ENCODE data around the gene ZMIZ1.

Gene ZMIZ1

DNA sequence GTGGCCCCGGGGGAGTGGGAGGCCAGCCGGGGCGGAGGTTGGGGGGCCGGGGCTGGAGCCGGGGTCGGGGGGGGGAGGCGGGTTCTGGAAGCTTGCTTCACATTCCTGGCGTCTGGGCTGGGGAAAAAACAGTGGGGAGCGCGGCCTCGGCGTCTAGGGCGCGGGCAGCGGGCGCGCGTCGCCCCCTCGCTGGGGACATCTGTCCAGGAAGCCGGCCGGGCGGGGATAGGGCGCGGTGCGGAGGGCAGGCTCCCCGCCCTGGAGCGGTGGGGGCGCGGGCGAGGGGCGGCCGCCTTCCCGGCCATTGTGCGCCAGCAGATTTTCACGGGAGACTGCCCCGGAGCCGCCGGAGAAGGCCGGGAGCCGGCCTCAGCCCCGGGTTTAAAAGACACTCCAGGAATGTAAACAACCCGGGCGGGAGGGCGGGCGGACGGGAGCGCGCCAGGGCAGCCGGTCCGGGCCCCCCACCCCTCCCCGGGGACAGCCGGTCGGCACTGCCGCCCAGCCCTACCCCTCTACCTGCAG is 1.4 kb downstream of the ZMIZ1 start:
- no peaks in the 10 kb centered on the region for H3K36me3 ChIP-seq (ENCODE audit: control insufficient read depth in 2 of 2, insufficient read depth in 1 of 2, low read length in 2 of 2)
- ChIA-PET POLR2A (no interaction called here), CTCF (interaction anchor here (0.6 to 2.6 kb wide), 2 partner anchors 125 to 217 kb away, joined by 6 to 18 read pairs; no protein-coding TSS in a partner anchor)
- TF ChIP-seq ZNF214 (tag by site-specific recombination; IDR thresholded peaks at IDR 0.05; ENCODE audit: borderline replicate concordance) (no peak), KLF1 (tag by site-specific recombination; IDR thresholded peaks at IDR 0.05) (peak; percentile 59)
- peaks cover 12% of the 10 kb centered on the region for H3K4me1 ChIP-seq (ENCODE audit: control insufficient read depth, insufficient read depth, low read length)
- no peaks in the 10 kb centered on the region for H3K9me3 ChIP-seq (ENCODE audit: control insufficient read depth, insufficient read depth, low read depth, low read length)
- H3K4me3 ChIP-seq (ENCODE audit: low read depth, low read length): peak overlapping the region; percentile 60
- peak overlapping the region; percentile 53; the same call in 1 of the 2 replicates for H3K27ac ChIP-seq (ENCODE audit: extremely low read depth, low read depth, low read length)

DNA sequence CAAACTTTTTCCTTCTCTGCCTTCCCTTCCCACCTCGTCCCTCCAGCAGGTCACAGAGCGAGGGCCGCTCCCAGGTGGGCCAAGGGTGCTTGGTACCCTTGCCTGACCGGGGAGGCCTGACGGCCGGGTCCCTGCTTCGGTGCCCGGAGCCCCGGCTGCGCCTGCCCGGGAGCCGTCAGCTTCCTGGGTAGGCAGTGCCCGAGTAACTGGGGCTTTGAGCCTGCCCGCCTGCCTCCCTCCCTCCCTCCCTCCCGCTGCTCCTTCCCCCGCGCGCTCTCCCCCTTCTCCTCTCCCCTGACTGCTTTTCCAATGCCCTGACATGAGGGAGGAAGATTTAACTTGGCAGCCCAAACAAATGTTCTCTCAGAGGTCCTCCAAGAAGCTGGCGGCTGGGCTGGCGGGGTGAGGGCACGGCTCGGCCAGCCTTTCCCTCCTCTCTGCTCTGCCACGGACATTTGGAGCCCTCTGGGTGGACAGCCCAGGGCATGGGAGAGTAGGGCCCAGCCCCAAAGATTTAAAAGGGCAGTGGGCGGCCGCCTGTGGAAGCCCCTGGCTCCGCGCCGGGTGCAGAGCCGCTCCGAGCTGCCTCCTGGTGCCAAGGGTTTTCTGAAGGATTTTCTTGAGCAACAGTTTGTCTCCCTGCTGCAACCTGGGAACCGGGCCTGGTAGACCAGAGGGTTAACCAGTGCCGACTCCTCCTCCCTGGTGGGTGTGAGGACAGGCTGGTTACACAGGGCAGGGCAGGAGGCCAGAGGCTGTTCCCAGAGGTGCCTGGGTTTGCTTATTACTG is 2.0 kb downstream of the ZMIZ1 start:
- ChIA-PET POLR2A (interaction anchor here (1.3 kb wide), 1 partner anchor 27 kb away, joined by 4 read pairs; no protein-coding TSS in a partner anchor), CTCF (interaction anchor here (2.6 kb wide), 1 partner anchor 124 kb away, joined by 18 read pairs; no protein-coding TSS in a partner anchor)
- H3K27ac ChIP-seq (ENCODE audit: extremely low read depth, low read depth, low read length): peak overlapping the region; percentile 53; the same call in 1 of the 2 replicates
- no peaks in the 10 kb centered on the region for H3K36me3 ChIP-seq (ENCODE audit: control insufficient read depth in 2 of 2, insufficient read depth in 1 of 2, low read length in 2 of 2)
- H3K9me3 ChIP-seq (ENCODE audit: control insufficient read depth, insufficient read depth, low read depth, low read length): no peaks in the 10 kb centered on the region
- H3K4me1 ChIP-seq (ENCODE audit: control insufficient read depth, insufficient read depth, low read length): peaks cover 12% of the 10 kb centered on the region
- peak overlapping the region; percentile 60 for H3K4me3 ChIP-seq (ENCODE audit: low read depth, low read length)
- TF ChIP-seq ZBTB1 (tag by site-specific recombination; IDR thresholded peaks at IDR 0.05) (no peak), ZNF768 (tag by site-specific recombination; IDR thresholded peaks at IDR 0.05) (no peak), ZNF521 (tag by site-specific recombination; IDR thresholded peaks at IDR 0.05) (no peak), ZNF843 (tag by site-specific recombination; IDR thresholded peaks at IDR 0.05) (no peak), KLF16 (tag by site-specific recombination; IDR thresholded peaks at IDR 0.05) (no peak), ZFP41 (tag by site-specific recombination; IDR thresholded peaks at IDR 0.05; ENCODE audit: borderline replicate concordance) (no peak), ZNF423 (tag by site-specific recombination; IDR thresholded peaks at IDR 0.05) (peak; percentile 66; the same call in 1 of the 2 replicates), ZNF561 (tag by site-specific recombination; IDR thresholded peaks at IDR 0.05; ENCODE audit: borderline replicate concordance) (no peak), KLF8 (tag by site-specific recombination; IDR thresholded peaks at IDR 0.05) (no peak), ZNF138 (tag by site-specific recombination; IDR thresholded peaks at IDR 0.05; ENCODE audit: borderline replicate concordance) (no peak)
- TF ChIP-seq, protein P1, sequence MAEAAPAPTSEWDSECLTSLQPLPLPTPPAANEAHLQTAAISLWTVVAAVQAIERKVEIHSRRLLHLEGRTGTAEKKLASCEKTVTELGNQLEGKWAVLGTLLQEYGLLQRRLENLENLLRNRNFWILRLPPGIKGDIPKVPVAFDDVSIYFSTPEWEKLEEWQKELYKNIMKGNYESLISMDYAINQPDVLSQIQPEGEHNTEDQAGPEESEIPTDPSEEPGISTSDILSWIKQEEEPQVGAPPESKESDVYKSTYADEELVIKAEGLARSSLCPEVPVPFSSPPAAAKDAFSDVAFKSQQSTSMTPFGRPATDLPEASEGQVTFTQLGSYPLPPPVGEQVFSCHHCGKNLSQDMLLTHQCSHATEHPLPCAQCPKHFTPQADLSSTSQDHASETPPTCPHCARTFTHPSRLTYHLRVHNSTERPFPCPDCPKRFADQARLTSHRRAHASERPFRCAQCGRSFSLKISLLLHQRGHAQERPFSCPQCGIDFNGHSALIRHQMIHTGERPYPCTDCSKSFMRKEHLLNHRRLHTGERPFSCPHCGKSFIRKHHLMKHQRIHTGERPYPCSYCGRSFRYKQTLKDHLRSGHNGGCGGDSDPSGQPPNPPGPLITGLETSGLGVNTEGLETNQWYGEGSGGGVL (tag by site-specific recombination; IDR thresholded peaks at IDR 0.05): peak; percentile 89
- TF ChIP-seq, protein P2, sequence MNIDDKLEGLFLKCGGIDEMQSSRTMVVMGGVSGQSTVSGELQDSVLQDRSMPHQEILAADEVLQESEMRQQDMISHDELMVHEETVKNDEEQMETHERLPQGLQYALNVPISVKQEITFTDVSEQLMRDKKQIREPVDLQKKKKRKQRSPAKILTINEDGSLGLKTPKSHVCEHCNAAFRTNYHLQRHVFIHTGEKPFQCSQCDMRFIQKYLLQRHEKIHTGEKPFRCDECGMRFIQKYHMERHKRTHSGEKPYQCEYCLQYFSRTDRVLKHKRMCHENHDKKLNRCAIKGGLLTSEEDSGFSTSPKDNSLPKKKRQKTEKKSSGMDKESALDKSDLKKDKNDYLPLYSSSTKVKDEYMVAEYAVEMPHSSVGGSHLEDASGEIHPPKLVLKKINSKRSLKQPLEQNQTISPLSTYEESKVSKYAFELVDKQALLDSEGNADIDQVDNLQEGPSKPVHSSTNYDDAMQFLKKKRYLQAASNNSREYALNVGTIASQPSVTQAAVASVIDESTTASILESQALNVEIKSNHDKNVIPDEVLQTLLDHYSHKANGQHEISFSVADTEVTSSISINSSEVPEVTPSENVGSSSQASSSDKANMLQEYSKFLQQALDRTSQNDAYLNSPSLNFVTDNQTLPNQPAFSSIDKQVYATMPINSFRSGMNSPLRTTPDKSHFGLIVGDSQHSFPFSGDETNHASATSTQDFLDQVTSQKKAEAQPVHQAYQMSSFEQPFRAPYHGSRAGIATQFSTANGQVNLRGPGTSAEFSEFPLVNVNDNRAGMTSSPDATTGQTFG (tag by site-specific recombination; IDR thresholded peaks at IDR 0.05; ENCODE audit: borderline replicate concordance): no peak
- TF ChIP-seq, protein P3, sequence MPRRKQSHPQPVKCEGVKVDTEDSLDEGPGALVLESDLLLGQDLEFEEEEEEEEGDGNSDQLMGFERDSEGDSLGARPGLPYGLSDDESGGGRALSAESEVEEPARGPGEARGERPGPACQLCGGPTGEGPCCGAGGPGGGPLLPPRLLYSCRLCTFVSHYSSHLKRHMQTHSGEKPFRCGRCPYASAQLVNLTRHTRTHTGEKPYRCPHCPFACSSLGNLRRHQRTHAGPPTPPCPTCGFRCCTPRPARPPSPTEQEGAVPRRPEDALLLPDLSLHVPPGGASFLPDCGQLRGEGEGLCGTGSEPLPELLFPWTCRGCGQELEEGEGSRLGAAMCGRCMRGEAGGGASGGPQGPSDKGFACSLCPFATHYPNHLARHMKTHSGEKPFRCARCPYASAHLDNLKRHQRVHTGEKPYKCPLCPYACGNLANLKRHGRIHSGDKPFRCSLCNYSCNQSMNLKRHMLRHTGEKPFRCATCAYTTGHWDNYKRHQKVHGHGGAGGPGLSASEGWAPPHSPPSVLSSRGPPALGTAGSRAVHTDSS (tag by site-specific recombination; IDR thresholded peaks at IDR 0.05): no peak
- TF ChIP-seq, protein P4, sequence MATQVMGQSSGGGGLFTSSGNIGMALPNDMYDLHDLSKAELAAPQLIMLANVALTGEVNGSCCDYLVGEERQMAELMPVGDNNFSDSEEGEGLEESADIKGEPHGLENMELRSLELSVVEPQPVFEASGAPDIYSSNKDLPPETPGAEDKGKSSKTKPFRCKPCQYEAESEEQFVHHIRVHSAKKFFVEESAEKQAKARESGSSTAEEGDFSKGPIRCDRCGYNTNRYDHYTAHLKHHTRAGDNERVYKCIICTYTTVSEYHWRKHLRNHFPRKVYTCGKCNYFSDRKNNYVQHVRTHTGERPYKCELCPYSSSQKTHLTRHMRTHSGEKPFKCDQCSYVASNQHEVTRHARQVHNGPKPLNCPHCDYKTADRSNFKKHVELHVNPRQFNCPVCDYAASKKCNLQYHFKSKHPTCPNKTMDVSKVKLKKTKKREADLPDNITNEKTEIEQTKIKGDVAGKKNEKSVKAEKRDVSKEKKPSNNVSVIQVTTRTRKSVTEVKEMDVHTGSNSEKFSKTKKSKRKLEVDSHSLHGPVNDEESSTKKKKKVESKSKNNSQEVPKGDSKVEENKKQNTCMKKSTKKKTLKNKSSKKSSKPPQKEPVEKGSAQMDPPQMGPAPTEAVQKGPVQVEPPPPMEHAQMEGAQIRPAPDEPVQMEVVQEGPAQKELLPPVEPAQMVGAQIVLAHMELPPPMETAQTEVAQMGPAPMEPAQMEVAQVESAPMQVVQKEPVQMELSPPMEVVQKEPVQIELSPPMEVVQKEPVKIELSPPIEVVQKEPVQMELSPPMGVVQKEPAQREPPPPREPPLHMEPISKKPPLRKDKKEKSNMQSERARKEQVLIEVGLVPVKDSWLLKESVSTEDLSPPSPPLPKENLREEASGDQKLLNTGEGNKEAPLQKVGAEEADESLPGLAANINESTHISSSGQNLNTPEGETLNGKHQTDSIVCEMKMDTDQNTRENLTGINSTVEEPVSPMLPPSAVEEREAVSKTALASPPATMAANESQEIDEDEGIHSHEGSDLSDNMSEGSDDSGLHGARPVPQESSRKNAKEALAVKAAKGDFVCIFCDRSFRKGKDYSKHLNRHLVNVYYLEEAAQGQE (tag by site-specific recombination; IDR thresholded peaks at IDR 0.05): no peak
- TF ChIP-seq, protein P5, sequence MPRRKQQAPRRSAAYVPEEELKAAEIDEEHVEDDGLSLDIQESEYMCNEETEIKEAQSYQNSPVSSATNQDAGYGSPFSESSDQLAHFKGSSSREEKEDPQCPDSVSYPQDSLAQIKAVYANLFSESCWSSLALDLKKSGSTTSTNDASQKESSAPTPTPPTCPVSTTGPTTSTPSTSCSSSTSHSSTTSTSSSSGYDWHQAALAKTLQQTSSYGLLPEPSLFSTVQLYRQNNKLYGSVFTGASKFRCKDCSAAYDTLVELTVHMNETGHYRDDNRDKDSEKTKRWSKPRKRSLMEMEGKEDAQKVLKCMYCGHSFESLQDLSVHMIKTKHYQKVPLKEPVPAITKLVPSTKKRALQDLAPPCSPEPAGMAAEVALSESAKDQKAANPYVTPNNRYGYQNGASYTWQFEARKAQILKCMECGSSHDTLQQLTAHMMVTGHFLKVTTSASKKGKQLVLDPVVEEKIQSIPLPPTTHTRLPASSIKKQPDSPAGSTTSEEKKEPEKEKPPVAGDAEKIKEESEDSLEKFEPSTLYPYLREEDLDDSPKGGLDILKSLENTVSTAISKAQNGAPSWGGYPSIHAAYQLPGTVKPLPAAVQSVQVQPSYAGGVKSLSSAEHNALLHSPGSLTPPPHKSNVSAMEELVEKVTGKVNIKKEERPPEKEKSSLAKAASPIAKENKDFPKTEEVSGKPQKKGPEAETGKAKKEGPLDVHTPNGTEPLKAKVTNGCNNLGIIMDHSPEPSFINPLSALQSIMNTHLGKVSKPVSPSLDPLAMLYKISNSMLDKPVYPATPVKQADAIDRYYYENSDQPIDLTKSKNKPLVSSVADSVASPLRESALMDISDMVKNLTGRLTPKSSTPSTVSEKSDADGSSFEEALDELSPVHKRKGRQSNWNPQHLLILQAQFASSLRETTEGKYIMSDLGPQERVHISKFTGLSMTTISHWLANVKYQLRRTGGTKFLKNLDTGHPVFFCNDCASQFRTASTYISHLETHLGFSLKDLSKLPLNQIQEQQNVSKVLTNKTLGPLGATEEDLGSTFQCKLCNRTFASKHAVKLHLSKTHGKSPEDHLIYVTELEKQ (tag by site-specific recombination; IDR thresholded peaks at IDR 0.05; ENCODE audit: borderline replicate concordance): no peak

Measured in HEK293 (cell line).